IPS DF 4.7 (cell line): ENCODE results near the gene TTC27.

Experiments
- DNase-seq: peaks from one replicate; pipeline ENCODE4 v3.0.0-alpha.2; 2013; ENCODE audit warnings: low spot score; ENCODE audit errors: extremely low read depth

Gene TTC27

GRCh38 chr2:32668254-32668653 is 40.4 kb downstream of the TTC27 start:
- DNase-seq, result no peak

GRCh38 chr2:32671885-32672533 is 44.2 kb downstream of the TTC27 start:
- DNase-seq, result no peak

- DNase-seq, result no peak
These were observed 51.0 kb downstream of the TTC27 start for GRCh38 chr2:32678825-32679224.

DNA sequence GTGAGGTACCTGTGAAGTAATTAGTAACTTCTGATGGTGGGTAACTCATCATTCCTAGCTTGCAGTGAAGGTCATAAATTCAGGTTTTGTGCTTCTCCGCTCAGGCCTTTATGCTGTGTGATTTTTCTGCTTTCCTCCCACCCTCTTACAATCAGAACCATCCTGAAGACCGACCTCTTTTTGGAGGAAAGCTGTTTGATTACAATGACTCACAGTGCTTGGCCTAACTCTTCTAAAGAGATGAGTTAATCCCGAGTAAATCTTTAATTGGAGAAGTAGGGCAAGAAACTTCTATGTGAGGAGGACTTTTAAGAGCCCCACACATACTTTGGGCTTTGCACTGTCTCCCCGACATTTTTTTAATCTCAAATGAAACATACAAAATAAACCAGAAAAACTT is 53.1 kb downstream of the TTC27 start:
- DNase-seq, result no peak

GRCh38 chr2:32683520-32684086 is 55.8 kb downstream of the TTC27 start:
- no peak for DNase-seq

GRCh38 chr2:32688541-32688940 is 60.7 kb downstream of the TTC27 start:
- no peak for DNase-seq

- DNase-seq, result no peak
These were observed 63.8 kb downstream of the TTC27 start for GRCh38 chr2:32691678-32692077.

DNA sequence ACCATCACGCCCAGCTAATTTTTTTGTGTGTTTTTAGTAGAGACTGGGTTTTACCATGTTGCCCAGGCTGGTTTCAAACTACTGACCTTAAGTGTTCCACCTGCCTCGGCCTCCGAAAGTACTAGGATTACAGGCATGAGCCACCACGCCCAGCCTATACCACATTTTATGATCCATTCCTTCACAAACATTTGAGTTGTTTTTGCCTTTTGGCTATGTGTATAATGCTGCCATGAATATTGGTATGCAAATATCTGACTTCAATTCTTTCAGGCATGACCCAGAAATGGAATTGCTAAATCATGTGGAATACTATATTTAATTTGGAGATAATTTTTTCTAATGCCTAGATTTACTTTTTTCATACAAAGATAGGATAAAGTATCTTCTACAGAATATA is 68.6 kb downstream of the TTC27 start:
- DNase-seq, result no peak

- no peak for DNase-seq
These were observed 69.3 kb downstream of the TTC27 start for GRCh38 chr2:32697156-32697555.

- no peak for DNase-seq
These were observed 71.3 kb downstream of the TTC27 start for GRCh38 chr2:32699151-32699550.

- DNase-seq, result no peak
These were observed 74.0 kb downstream of the TTC27 start for GRCh38 chr2:32701806-32702205.

- no peak for DNase-seq
These were observed 74.6 kb downstream of the TTC27 start for GRCh38 chr2:32702303-32703064.

DNA sequence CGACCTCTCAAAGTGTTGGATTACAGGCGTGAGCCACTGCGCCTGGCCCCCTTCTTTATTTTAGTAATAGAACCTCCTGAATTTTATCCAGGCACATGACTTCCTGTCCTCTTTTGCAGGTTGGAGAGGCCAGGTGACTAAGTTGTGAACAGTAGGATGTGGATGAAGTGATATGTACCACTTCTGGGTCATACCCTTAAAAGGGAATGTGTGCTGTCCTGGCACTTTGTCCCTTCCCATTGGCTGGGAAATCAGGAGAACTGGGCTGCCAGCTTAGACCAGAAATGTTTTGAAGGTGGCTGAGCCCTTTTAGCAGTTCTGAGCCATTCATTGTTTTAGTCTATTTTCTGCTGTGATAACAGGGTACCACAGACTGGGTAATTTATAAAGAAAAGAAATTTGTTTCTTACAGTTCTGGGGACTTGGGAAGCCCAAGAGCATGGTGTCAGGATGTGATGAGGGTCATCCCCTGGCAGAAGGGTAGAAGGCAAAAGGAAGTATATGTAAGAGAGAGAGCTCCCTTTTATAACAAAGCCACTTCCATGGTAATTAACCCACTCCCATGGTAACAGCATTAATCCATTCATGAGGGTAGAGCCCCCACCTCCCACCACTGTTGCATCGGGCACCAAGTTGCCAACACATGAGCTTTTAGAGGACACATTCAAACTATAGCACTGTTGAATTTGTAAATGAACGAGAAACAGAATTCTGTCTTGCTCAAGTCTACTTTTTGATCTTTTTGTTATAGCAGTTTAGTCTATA is 79.1 kb downstream of the TTC27 start:
- DNase-seq, result no peak

- DNase-seq, result no peak
These were observed 83.4 kb downstream of the TTC27 start for GRCh38 chr2:32711219-32711618.

DNA sequence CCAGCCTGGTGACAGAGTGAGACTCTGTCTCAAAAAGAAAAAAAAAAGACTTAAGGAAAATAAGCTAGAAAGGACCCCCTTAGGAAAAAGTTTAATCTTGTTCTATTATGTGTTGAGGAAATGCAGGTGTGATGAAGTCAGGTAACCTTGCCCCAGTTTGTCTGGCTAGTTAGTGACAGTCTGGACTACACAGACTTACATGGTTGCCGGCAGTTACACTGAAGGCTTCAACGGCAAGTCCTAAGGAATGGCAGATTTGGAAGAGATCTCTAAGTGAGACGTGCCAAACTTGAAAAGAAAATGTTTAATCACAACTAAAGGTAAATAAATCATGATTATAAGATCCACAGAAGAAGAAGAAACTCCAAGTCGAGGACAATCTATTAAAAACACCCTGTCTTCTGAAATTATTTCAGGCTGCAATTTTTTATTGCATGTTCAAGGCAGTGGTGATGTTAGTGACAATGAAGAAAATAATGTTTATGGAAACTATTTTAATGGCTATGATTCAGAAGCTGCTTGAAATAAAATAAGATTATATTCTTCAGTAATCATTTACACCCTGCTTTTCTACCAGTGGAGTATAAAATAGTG is 84.2 kb downstream of the TTC27 start:
- no peak for DNase-seq

DNA sequence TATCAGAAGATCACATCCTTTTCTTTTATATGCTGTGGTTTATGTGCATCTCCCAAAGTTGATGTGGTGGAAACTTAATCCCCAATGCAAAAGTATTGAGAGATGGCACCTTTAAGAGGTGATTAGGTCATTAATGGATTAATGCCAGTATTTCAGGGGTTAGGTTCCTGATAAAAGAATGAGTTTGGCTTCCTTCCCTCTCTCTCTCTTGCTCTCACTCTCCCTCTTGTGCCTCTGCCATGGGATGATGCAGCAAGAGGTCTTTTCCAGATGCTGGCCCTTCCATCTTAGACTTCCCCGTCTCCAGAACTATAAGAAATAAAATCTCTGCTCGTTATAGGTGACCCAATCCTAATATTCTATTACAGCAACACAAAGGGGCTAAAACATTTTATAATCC is 85.0 kb downstream of the TTC27 start:
- no peak for DNase-seq

- no peak for DNase-seq
These were observed 86.7 kb downstream of the TTC27 start for GRCh38 chr2:32714521-32714920.

- DNase-seq, result no peak
These were observed 87.6 kb downstream of the TTC27 start for GRCh38 chr2:32715391-32715841.

- DNase-seq, result no peak
These were observed 88.1 kb downstream of the TTC27 start for GRCh38 chr2:32715981-32716380.

GRCh38 chr2:32716598-32716997 is 88.7 kb downstream of the TTC27 start:
- no peak for DNase-seq

DNA sequence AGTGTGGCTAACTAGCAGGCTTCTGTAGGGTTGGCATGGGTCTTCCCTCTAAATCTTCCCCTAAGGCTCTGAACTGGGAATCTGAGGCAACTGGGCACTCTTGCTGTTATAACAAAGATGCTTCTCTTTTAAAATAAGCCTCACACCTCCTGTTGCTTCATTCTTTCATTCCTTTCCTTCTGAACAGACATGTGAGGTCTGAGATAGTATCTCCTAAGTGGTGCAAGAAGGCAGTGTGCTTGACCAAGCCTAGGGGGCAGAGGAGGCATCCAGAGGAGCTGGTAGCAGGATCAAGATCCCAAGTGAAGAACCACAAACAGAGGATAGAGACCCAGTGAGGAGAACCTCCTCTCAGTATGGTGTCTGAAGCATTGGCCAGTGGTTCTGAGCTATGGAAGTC is 90.9 kb downstream of the TTC27 start:
- DNase-seq, result no peak

- DNase-seq, result no peak
These were observed 91.6 kb downstream of the TTC27 start for GRCh38 chr2:32719430-32719829.
